Mesothelial cell of epicardium (in vitro differentiated cells): ENCODE results near the gene JMJD1C. TPM values are rescaled to one million over a fixed set of nuclear protein-coding genes. Genes with fewer than 3 reads are reported as not detected.

ENCODE experiments used
- DNase-seq, 2 experiments: peaks; one replicate each; pipeline ENCODE4 v3.0.0; 2021; ENCODE audit warnings: low spot score in 2 of 2; ENCODE audit not compliant: unreplicated experiment in 2 of 2
- H3K27ac Mint-ChIP-seq: 2 replicates; pipeline ENCODE4 v1.8.0; 2021; ENCODE audit warnings: mixed read lengths
- H3K27me3 Mint-ChIP-seq: 2 replicates; pipeline ENCODE4 v1.8.0; 2021; ENCODE audit warnings: low read depth, mixed read lengths
- H3K36me3 Mint-ChIP-seq: 2 replicates; pipeline ENCODE4 v1.8.0; 2021; ENCODE audit warnings: mixed read lengths
- H3K4me1 Mint-ChIP-seq: 2 replicates; pipeline ENCODE4 v1.8.0; 2021; ENCODE audit warnings: mixed read lengths
- H3K4me3 Mint-ChIP-seq: 2 replicates; pipeline ENCODE4 v1.8.0; 2021; ENCODE audit warnings: mild to moderate bottlenecking, moderate library complexity, mixed read lengths
- H3K9me3 Mint-ChIP-seq: 2 replicates; pipeline ENCODE4 v1.8.0; 2021; ENCODE audit warnings: mixed read lengths
- CTCF ChIP-seq: fragments of 200-600 bp; sonication (generic); IDR thresholded peaks from one replicate; pipeline ENCODE4 v1.5.0; 2021; ENCODE audit warnings: antibody characterized with exemption; ENCODE audit not compliant: unreplicated experiment
- total RNA-seq: library from RNA; stranded (reverse); gene quantifications from 3 replicates; pipeline ENCODE4 v1.2.1, GENCODE V29; 2021

Gene JMJD1C
- total RNA-seq, 1 donor from 2014 or later: 112 TPM

- Mint-ChIP-seq H3K36me3 (peaks cover 13% of the 10 kb centered on the region), H3K9me3 (peaks cover 10% of the 10 kb centered on the region), H3K4me1 (no peaks in the 10 kb centered on the region), H3K4me3 (no peak overlapping the region), H3K27ac (no peak overlapping the region), H3K27me3 (no peaks in the 10 kb centered on the region)
- no peak for TF ChIP-seq CTCF
- no peak for DNase-seq
These were observed 151.8 kb downstream of the JMJD1C start for GRCh38 chr10:63314020-63314419.

- no peak for DNase-seq
- no peak for TF ChIP-seq CTCF
- Mint-ChIP-seq H3K4me3 (no peak overlapping the region), H3K36me3 (peaks cover 13% of the 10 kb centered on the region), H3K27me3 (no peaks in the 10 kb centered on the region), H3K27ac (no peak overlapping the region), H3K4me1 (no peaks in the 10 kb centered on the region), H3K9me3 (peaks cover 10% of the 10 kb centered on the region)
These were observed 152.6 kb downstream of the JMJD1C start for GRCh38 chr10:63313066-63313717.

- H3K4me3 Mint-ChIP-seq: no peak overlapping the region
- peaks cover 6% of the 10 kb centered on the region for H3K9me3 Mint-ChIP-seq
- peak overlapping the region; percentile 23 for H3K27ac Mint-ChIP-seq
- H3K36me3 Mint-ChIP-seq: peaks cover 5% of the 10 kb centered on the region
- H3K27me3 Mint-ChIP-seq: no peaks in the 10 kb centered on the region
- no peak for TF ChIP-seq CTCF
- H3K4me1 Mint-ChIP-seq: no peaks in the 10 kb centered on the region
- no peak for DNase-seq
These were observed 157.1 kb downstream of the JMJD1C start for GRCh38 chr10:63308628-63309027.

GRCh38 chr10:63304146-63304545 is 161.6 kb downstream of the JMJD1C start:
- Mint-ChIP-seq H3K4me3 (no peak overlapping the region), H3K27me3 (no peaks in the 10 kb centered on the region), H3K9me3 (no peaks in the 10 kb centered on the region), H3K4me1 (peaks cover 4% of the 10 kb centered on the region), H3K27ac (no peak overlapping the region), H3K36me3 (peaks cover 4% of the 10 kb centered on the region)
- TF ChIP-seq CTCF: no peak
- DNase-seq: no peak

- H3K9me3 Mint-ChIP-seq: no peaks in the 10 kb centered on the region
- H3K27me3 Mint-ChIP-seq: no peaks in the 10 kb centered on the region
- no peak overlapping the region for H3K4me3 Mint-ChIP-seq
- no peak for DNase-seq
- TF ChIP-seq CTCF: no peak
- no peak overlapping the region for H3K27ac Mint-ChIP-seq
- peaks cover 4% of the 10 kb centered on the region for H3K36me3 Mint-ChIP-seq
- H3K4me1 Mint-ChIP-seq: peaks cover 4% of the 10 kb centered on the region
These were observed 165.0 kb downstream of the JMJD1C start for GRCh38 chr10:63300801-63301200.
